ENCODE measurements around the gene ZSCAN23. TPM values are rescaled to one million over a fixed set of nuclear protein-coding genes. Genes with fewer than 3 reads are reported as not detected.

ZSCAN23 gene
- total and polyA plus RNA-seq, 4 donors, result 0.06 to 0.65 (median 0.42) TPM; not detected in 1

- 15% methylated on average over 23 of the region's 23 CpGs for WGBS
- DNase-seq (ENCODE audit: low spot score), result no peak
- TF ChIP-seq RXRA (IDR thresholded peaks at IDR 0.05) (no peak), EGR1 (IDR thresholded peaks at IDR 0.05; ENCODE audit: low read depth in 2 of 2) (no peak), CTCF (IDR thresholded peaks at IDR 0.05; ENCODE audit: low read depth, low read length, missing input control) (no peak), MAX (IDR thresholded peaks at IDR 0.05) (no peak), GABPA (IDR thresholded peaks at IDR 0.05 in 1 of 2, conservative IDR thresholded peaks at IDR 0.05 in 1 of 2) (no peak), ATF3 (IDR thresholded peaks at IDR 0.05) (no peak), JUND (IDR thresholded peaks at IDR 0.05) (no peak), REST (IDR thresholded peaks at IDR 0.05) (no peak), RAD21 (IDR thresholded peaks at IDR 0.05) (no peak), TAF1 (conservative IDR thresholded peaks at IDR 0.05) (no peak)
- Histone ChIP-seq H3K27ac (ENCODE audit: low read depth in 1 of 2, low read length in 2 of 2) (no peak overlapping the region), H3K9ac (ENCODE audit: low read depth in 1 of 2, low read length in 2 of 2) (no peak overlapping the region), H3K4me3 (ENCODE audit: low read depth in 1 of 3, low read length in 3 of 3) (no peak overlapping the region), H3K4me1 (ENCODE audit: control insufficient read depth in 4 of 4, insufficient read depth in 4 of 4, low read length in 3 of 4) (peaks cover 0 to 3% (median 1%) of the 10 kb centered on the region in 4 donors), H3K9me3 (ENCODE audit: control insufficient read depth in 4 of 4, low read length in 3 of 4) (peaks cover 0 to 2% (median 0%) of the 10 kb centered on the region in 4 donors), H3K27me3 (ENCODE audit: control insufficient read depth in 4 of 4, insufficient read depth in 4 of 4, low read length in 3 of 4) (peaks cover 0 to 8% (median 4%) of the 10 kb centered on the region in 4 donors), H3K36me3 (ENCODE audit: control insufficient read depth in 4 of 4, insufficient read depth in 3 of 4, low read depth in 1 of 4, low read length in 3 of 4) (no peaks in the 10 kb centered on the region)
Measured at GRCh38 chr6:28490205-28490890, 47.1 kb upstream of the ZSCAN23 start.

- H3K9me3 ChIP-seq (ENCODE audit: control insufficient read depth in 4 of 4, low read length in 3 of 4), result peaks cover 0 to 2% (median 0%) of the 10 kb centered on the region in 4 donors
- WGBS, result 6% methylated on average over 40 of the region's 40 CpGs
- peak overlapping the region in 1 of 3 donors; percentile 36 for H3K4me3 ChIP-seq (ENCODE audit: low read depth in 1 of 3, low read length in 3 of 3)
- peaks cover 0 to 13% (median 6%) of the 10 kb centered on the region in 4 donors for H3K27me3 ChIP-seq (ENCODE audit: control insufficient read depth in 4 of 4, insufficient read depth in 4 of 4, low read length in 3 of 4)
- peaks cover 0 to 3% (median 1%) of the 10 kb centered on the region in 4 donors for H3K4me1 ChIP-seq (ENCODE audit: control insufficient read depth in 4 of 4, insufficient read depth in 4 of 4, low read length in 3 of 4)
- no peak overlapping the region for H3K27ac ChIP-seq (ENCODE audit: low read depth in 1 of 2, low read length in 2 of 2)
- DNase-seq (ENCODE audit: low spot score), result peak; percentile 37
- H3K9ac ChIP-seq (ENCODE audit: low read depth in 1 of 2, low read length in 2 of 2), result no peak overlapping the region
- H3K36me3 ChIP-seq (ENCODE audit: control insufficient read depth in 4 of 4, insufficient read depth in 3 of 4, low read depth in 1 of 4, low read length in 3 of 4), result no peaks in the 10 kb centered on the region
- no peak for TF ChIP-seq NR2F2 (IDR thresholded peaks at IDR 0.05)
- no peak for TF ChIP-seq SP1 (IDR thresholded peaks at IDR 0.05)
- TF ChIP-seq EGR1 (IDR thresholded peaks at IDR 0.05; ENCODE audit: low read depth in 2 of 2), result no peak
- TF ChIP-seq RXRA (IDR thresholded peaks at IDR 0.05), result no peak
- TF ChIP-seq ZBTB33 (IDR thresholded peaks at IDR 0.05), result no peak
- no peak for TF ChIP-seq ATF3 (IDR thresholded peaks at IDR 0.05)
- no peak for TF ChIP-seq YY1 (IDR thresholded peaks at IDR 0.05)
- TF ChIP-seq HNF4A (conservative IDR thresholded peaks at IDR 0.05), result no peak
- TF ChIP-seq JUND (IDR thresholded peaks at IDR 0.05), result no peak
- no peak for TF ChIP-seq RAD21 (IDR thresholded peaks at IDR 0.05)
- no peak for TF ChIP-seq CTCF (IDR thresholded peaks at IDR 0.05; ENCODE audit: low read depth, low read length, missing input control)
- TF ChIP-seq FOXA2 (IDR thresholded peaks at IDR 0.05), result no peak
- no peak for TF ChIP-seq HNF4G (IDR thresholded peaks at IDR 0.05)
- TF ChIP-seq GABPA (IDR thresholded peaks at IDR 0.05 in 1 of 2, conservative IDR thresholded peaks at IDR 0.05 in 1 of 2), result no peak
Measured at GRCh38 chr6:28489366-28490204, 46.3 kb upstream of the ZSCAN23 start.

Measured in liver (tissue), 9 donors.